Endothelial cell of umbilical vein (primary cell): ENCODE data around the gene HDAC9. TPM values are rescaled to one million over a fixed set of nuclear protein-coding genes. Genes with fewer than 3 reads are reported as not detected.

ENCODE experiments used
- BruUV-seq: library from RNA; stranded (reverse); fragments of 400-500 nt; replicated peaks from 2 replicates; lab custom pipeline; 2021; lab: Mats Ljungman, UMichigan
- CTCF ChIA-PET: fragments of 300-600, 350-600 bp; sonication (Branson Sonifier 250); formaldehyde crosslinking; loops from one replicate; lab custom pipeline; 2021; ENCODE audit warnings: antibody characterized with exemption, inconsistent platforms; lab: Charles Lee
- POLR2A ChIA-PET: fragments of 300-600, 350-600 bp; sonication (Branson Sonifier 250); formaldehyde crosslinking; loops from one replicate; lab custom pipeline; 2021; ENCODE audit warnings: antibody characterized with exemption, inconsistent platforms; lab: Charles Lee
- DNase-seq: peaks from one replicate; pipeline ENCODE4 v3.0.0-alpha.2; 2011; ENCODE audit warnings: low read depth, low spot score
- FAIRE-seq: peaks from 2 replicates; lab custom pipeline; 2011; peaks lifted over from hg19 to GRCh38; lab: Jason Lieb, UNC
- H2AFZ ChIP-seq: 2 replicates; pipeline ENCODE4 v1.6.0; 2012; ENCODE audit warnings: low read depth, low read length, control low read depth, inconsistent platforms
- H3K27ac ChIP-seq: 2 replicates; pipeline ENCODE4 v1.5.1; 2011; ENCODE audit warnings: low read depth, mild to moderate bottlenecking, control low read depth, low read length, moderate library complexity; ENCODE audit not compliant: insufficient read depth
- H3K27me3 ChIP-seq, 2 experiments: 2 replicates each; pipeline versions ENCODE4 v1.6.0 to v1.6.1; 2011; ENCODE audit warnings: low read length in 2 of 2, mixed read lengths in 1 of 2; ENCODE audit not compliant: control insufficient read depth in 2 of 2, insufficient read depth in 2 of 2
- H3K36me3 ChIP-seq, 2 experiments: 2 replicates in 1 of 2; 3 replicates in 1 of 2; pipeline ENCODE4 v1.5.1; 2011; ENCODE audit warnings: low read length in 2 of 2, mild to moderate bottlenecking in 1 of 2, moderate library complexity in 1 of 2; ENCODE audit not compliant: control insufficient read depth in 2 of 2, insufficient read depth in 2 of 2; ENCODE audit errors: extremely low read depth in 1 of 2
- H3K4me1 ChIP-seq: 3 replicates; pipeline ENCODE4 v1.5.1; 2011; ENCODE audit warnings: mild to moderate bottlenecking, low read length; ENCODE audit not compliant: control insufficient read depth, insufficient read depth; ENCODE audit errors: extremely low read depth
- H3K4me2 ChIP-seq: 2 replicates; pipeline ENCODE4 v1.6.1; 2011; ENCODE audit warnings: low read length, control low read depth, mixed read lengths; ENCODE audit not compliant: insufficient read depth
- H3K4me3 ChIP-seq, 3 experiments: fragments of 200-600 bp in 1 of 3; sonication (generic), shearing (Covaris generic) in 1 of 3; replicated peaks in 1 of 3; 2 replicates each; pipeline ENCODE4 v1.5.1; 2011 to 2016; ENCODE audit warnings: control low read depth in 3 of 3, low read length in 3 of 3, mild to moderate bottlenecking in 2 of 3, inconsistent platforms in 1 of 3, low read depth in 1 of 3, moderate library complexity in 1 of 3; ENCODE audit not compliant: insufficient read depth in 1 of 3
- H3K79me2 ChIP-seq: 2 replicates; pipeline ENCODE4 v1.6.0; 2012; ENCODE audit warnings: low read length, inconsistent platforms; ENCODE audit not compliant: control insufficient read depth, insufficient read depth
- H3K9ac ChIP-seq: replicated peaks from 2 replicates; pipeline ENCODE3; 2011; ENCODE audit warnings: low read length, control low read depth; ENCODE audit not compliant: insufficient read depth; ENCODE audit errors: extremely low read depth
- H3K9me1 ChIP-seq: replicated peaks from 3 replicates; pipeline ENCODE4 v1.6.0; 2011; ENCODE audit warnings: mild to moderate bottlenecking, low read length; ENCODE audit not compliant: control insufficient read depth, insufficient read depth; ENCODE audit errors: extremely low read depth
- H3K9me3 ChIP-seq: replicated peaks from 2 replicates; pipeline ENCODE4 v1.5.1; 2012; ENCODE audit warnings: low read length, inconsistent platforms; ENCODE audit not compliant: control insufficient read depth, insufficient read depth
- H4K20me1 ChIP-seq: replicated peaks from 2 replicates; pipeline ENCODE3; 2011; ENCODE audit warnings: mild to moderate bottlenecking, low read length; ENCODE audit not compliant: control insufficient read depth, insufficient read depth; ENCODE audit errors: extremely low read depth
- EZH2 ChIP-seq: IDR thresholded peaks from 2 replicates; pipeline ENCODE4 v1.6.1; 2012; ENCODE audit warnings: borderline replicate concordance, low read depth, mild to moderate bottlenecking, moderate library complexity, low read length, inconsistent platforms; ENCODE audit not compliant: severe bottlenecking
- FOS ChIP-seq: IDR thresholded peaks from 2 replicates; pipeline ENCODE4 v1.6.1; 2011; ENCODE audit warnings: mild to moderate bottlenecking, low read length, moderate library complexity, borderline replicate concordance; ENCODE audit not compliant: insufficient read depth
- GATA2 ChIP-seq: IDR thresholded peaks from 2 replicates; pipeline ENCODE4 v1.7.0; 2011; ENCODE audit warnings: low read depth, mild to moderate bottlenecking, moderate library complexity, mixed read lengths, low read length; ENCODE audit not compliant: insufficient read length, insufficient read depth
- JUN ChIP-seq: IDR thresholded peaks from 2 replicates; pipeline ENCODE4 v1.6.1; 2011; ENCODE audit warnings: borderline replicate concordance, low read depth; ENCODE audit not compliant: insufficient read length, insufficient read depth
- MYC ChIP-seq: IDR thresholded peaks from one replicate; pipeline ENCODE4 v1.6.1; 2011; ENCODE audit warnings: mild to moderate bottlenecking, low read depth, low read length
- POLR2A ChIP-seq: IDR thresholded peaks from 2 replicates; pipeline ENCODE4 v1.6.1; 2012; ENCODE audit warnings: low read depth, mild to moderate bottlenecking, control low read depth, low read length
- POLR2AphosphoS5 ChIP-seq: IDR thresholded peaks from 2 replicates; pipeline ENCODE4 v1.6.1; 2012; ENCODE audit warnings: low read depth, mild to moderate bottlenecking, control low read depth, low read length, moderate library complexity; ENCODE audit not compliant: insufficient read depth
- dilution Hi-C: fragments of 300-500 bp; cut with MboI; formaldehyde crosslinking; loops from one replicate; pipeline ENCODE4 v1.15.0; 2019; ENCODE audit warnings: low sequenced_read_pairs; ENCODE audit not compliant: extremely low pct_ligation_motif_present
- intact Hi-C: fragments of 100-400 bp; cut with micrococcal nuclease; formaldehyde crosslinking; loops from one replicate; pipeline ENCODE4 v1.10.0; 2022
- polyA plus RNA-seq, 4 experiments: library from polyadenylated mRNA; depleted of rRNA in 3 of 4; stranded (reverse) in 3 of 4; unstranded in 1 of 4; fragments of >200 nt; gene quantifications; 2 replicates each; pipeline versions ENCODE4 v1.2.1 to v1.2.3, GENCODE V29; 2011 to 2012; ENCODE audit warnings: missing spikeins in 1 of 4
- total RNA-seq: library from RNA; stranded (reverse); gene quantifications from 2 replicates; pipeline ENCODE4 v1.2.3, GENCODE V29; 2021
- TF ChIP-seq, protein P1 (sequence below), 2 donors: IDR thresholded peaks; 1 replicate in 1 of 2; 2 replicates in 1 of 2; pipeline ENCODE4 v1.5.1; 2011; ENCODE audit warnings: low read length in 2 of 2, mild to moderate bottlenecking in 2 of 2, moderate library complexity in 2 of 2, control low read depth in 1 of 2, inconsistent platforms in 1 of 2, low read depth in 1 of 2; ENCODE audit not compliant: insufficient read depth in 1 of 2; ENCODE audit errors: extremely low read depth in 1 of 2
- TF ChIP-seq, protein P2 (sequence below): IDR thresholded peaks from 2 replicates; pipeline ENCODE4 v1.6.1; 2011; ENCODE audit not compliant: insufficient read depth, insufficient read length

Gene HDAC9
- total and polyA plus RNA-seq, 2 donors (not counting 3 experiments of a cell fraction or from before 2014, with no cell fraction given), result 1.8 to 11.6 TPM

DNA sequence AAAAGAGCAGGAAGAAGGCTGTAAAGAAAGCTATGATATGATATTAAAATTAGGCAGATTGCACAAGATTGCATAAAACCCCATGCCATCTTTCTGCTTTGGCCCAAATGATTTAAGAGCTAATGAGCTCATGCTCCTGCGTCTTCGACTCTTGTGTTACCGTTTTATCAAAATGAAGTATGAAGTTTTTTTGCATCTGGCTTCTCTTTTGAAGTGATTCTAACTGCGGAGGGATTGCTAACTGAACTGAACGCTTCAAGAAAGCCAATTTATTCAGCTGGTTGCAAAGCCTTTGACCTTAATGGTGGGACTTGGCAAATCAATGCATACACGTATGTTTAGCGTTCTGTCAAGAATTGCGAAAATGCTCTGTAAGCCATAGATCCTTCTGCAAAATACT lies 339.0 kb downstream of the HDAC9 start:
- H3K9ac ChIP-seq, result no peak overlapping the region
- POLR2A ChIA-PET, result no interaction called here
- no peaks in the 10 kb centered on the region for H3K9me3 ChIP-seq
- no peaks in the 10 kb centered on the region for H3K27me3 ChIP-seq
- intact Hi-C loops (no loop called here), dilution Hi-C loops (no loop called here)
- no peaks in the 10 kb centered on the region for H3K79me2 ChIP-seq
- no peaks in the 10 kb centered on the region for H3K9me1 ChIP-seq
- no peak overlapping the region for H3K4me2 ChIP-seq
- H3K4me3 ChIP-seq, result no peak overlapping the region
- BruUV-seq, result no TSS peak
- DNase-seq (no peak), FAIRE-seq (no peak)
- TF ChIP-seq MYC (no peak), GATA2 (no peak), EZH2 (no peak), JUN (no peak), POLR2A (no peak)
- CTCF ChIA-PET, result no interaction called here
- no peak overlapping the region for H2AFZ ChIP-seq
- no peaks in the 10 kb centered on the region for H4K20me1 ChIP-seq
- no peak overlapping the region for H3K27ac ChIP-seq
- H3K36me3 ChIP-seq, result no peaks in the 10 kb centered on the region
- H3K4me1 ChIP-seq, result no peaks in the 10 kb centered on the region

DNA sequence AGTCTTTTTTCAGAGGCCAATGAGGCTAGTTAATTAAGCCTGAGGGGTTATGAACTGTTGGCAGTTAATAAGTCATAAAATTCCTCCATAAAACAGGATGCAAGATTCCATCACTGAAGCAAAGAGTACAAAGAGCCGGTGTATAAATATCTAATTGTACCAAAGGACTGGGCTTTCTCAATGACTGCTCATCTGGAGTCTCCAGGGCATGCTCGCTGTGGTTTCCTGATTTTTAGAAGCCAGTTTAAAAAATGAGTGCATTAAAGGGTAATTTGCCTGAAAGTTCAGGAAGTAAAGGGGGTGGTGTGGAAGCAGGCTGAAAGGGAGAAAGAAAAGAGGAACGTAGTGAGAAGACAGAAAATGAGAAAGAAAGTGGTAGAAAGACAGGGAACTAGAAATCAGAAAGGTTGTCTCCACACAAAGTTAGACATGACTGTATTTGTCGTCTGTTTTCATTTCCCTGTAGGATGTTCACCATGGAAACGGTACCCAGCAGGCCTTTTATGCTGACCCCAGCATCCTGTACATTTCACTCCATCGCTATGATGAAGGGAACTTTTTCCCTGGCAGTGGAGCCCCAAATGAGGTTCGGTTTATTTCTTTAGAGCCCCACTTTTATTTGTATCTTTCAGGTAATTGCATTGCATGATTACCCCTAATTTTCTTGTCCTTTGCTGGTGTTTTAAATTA lies 339.6 kb downstream of the HDAC9 start:
- Histone ChIP-seq H3K79me2 (no peaks in the 10 kb centered on the region), H3K4me1 (no peaks in the 10 kb centered on the region), H4K20me1 (no peaks in the 10 kb centered on the region), H3K9me1 (no peaks in the 10 kb centered on the region), H3K9ac (no peak overlapping the region), H3K9me3 (no peaks in the 10 kb centered on the region), H3K4me2 (no peak overlapping the region), H2AFZ (peak overlapping the region; percentile 14), H3K36me3 (no peaks in the 10 kb centered on the region), H3K4me3 (no peak overlapping the region), H3K27ac (no peak overlapping the region), H3K27me3 (no peaks in the 10 kb centered on the region)
- intact Hi-C loops, result no loop called here
- no TSS peak for BruUV-seq
- ChIA-PET POLR2A (no interaction called here), CTCF (no interaction called here)
- dilution Hi-C loops, result no loop called here
- TF ChIP-seq FOS, result no peak
- TF ChIP-seq, protein P1, sequence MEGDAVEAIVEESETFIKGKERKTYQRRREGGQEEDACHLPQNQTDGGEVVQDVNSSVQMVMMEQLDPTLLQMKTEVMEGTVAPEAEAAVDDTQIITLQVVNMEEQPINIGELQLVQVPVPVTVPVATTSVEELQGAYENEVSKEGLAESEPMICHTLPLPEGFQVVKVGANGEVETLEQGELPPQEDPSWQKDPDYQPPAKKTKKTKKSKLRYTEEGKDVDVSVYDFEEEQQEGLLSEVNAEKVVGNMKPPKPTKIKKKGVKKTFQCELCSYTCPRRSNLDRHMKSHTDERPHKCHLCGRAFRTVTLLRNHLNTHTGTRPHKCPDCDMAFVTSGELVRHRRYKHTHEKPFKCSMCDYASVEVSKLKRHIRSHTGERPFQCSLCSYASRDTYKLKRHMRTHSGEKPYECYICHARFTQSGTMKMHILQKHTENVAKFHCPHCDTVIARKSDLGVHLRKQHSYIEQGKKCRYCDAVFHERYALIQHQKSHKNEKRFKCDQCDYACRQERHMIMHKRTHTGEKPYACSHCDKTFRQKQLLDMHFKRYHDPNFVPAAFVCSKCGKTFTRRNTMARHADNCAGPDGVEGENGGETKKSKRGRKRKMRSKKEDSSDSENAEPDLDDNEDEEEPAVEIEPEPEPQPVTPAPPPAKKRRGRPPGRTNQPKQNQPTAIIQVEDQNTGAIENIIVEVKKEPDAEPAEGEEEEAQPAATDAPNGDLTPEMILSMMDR (IDR thresholded peaks at IDR 0.05; ENCODE audit: extremely low read depth in 1 of 2, insufficient read depth in 1 of 2, low read depth in 1 of 2, low read length in 2 of 2), result no peak
- no peak for TF ChIP-seq POLR2AphosphoS5
- TF ChIP-seq POLR2A, result no peak
- TF ChIP-seq, protein P2, sequence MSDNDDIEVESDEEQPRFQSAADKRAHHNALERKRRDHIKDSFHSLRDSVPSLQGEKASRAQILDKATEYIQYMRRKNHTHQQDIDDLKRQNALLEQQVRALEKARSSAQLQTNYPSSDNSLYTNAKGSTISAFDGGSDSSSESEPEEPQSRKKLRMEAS, result no peak
- TF ChIP-seq MYC, result no peak
- TF ChIP-seq GATA2, result no peak
- TF ChIP-seq EZH2, result no peak
- TF ChIP-seq JUN, result no peak
- DNase-seq (peak; percentile 26), FAIRE-seq (no peak)
